ENCODE measurements around the gene SEPTIN10.
A peak's percentile ranks its signal among the peaks of the same experiment; 100 is the strongest.

SEPTIN10 gene

GRCh38 chr2:109563980-109564550, 49.7 kb downstream of the SEPTIN10 start:
- no peak overlapping the region for H3K4me3 ChIP-seq (ENCODE audit: low read depth, low read length)
- TF ChIP-seq CTCF (conservative IDR thresholded peaks at IDR 0.05; ENCODE audit: low read depth, low read length) = no peak
- DNase-seq (ENCODE audit: low read depth) = no peak

GRCh38 chr2:109563288-109563687, 50.5 kb downstream of the SEPTIN10 start:
- H3K4me3 ChIP-seq (ENCODE audit: low read depth, low read length) = no peak overlapping the region
- TF ChIP-seq CTCF (conservative IDR thresholded peaks at IDR 0.05; ENCODE audit: low read depth, low read length) = no peak
- no peak for DNase-seq (ENCODE audit: low read depth)

- no peak overlapping the region for H3K4me3 ChIP-seq (ENCODE audit: low read depth, low read length)
- DNase-seq (ENCODE audit: low read depth) = no peak
- no peak for TF ChIP-seq CTCF (conservative IDR thresholded peaks at IDR 0.05; ENCODE audit: low read depth, low read length)
These were observed 51.3 kb downstream of the SEPTIN10 start for GRCh38 chr2:109562421-109562820.

GRCh38 chr2:109560265-109560664, 53.5 kb downstream of the SEPTIN10 start:
- peak; percentile 35 for DNase-seq (ENCODE audit: low read depth)
- TF ChIP-seq CTCF (conservative IDR thresholded peaks at IDR 0.05; ENCODE audit: low read depth, low read length) = no peak
- no peak overlapping the region for H3K4me3 ChIP-seq (ENCODE audit: low read depth, low read length)

- H3K4me3 ChIP-seq (ENCODE audit: low read depth, low read length) = no peak overlapping the region
- DNase-seq (ENCODE audit: low read depth) = peak; percentile 85
- TF ChIP-seq CTCF (conservative IDR thresholded peaks at IDR 0.05; ENCODE audit: low read depth, low read length) = no peak
These were observed 55.5 kb downstream of the SEPTIN10 start for GRCh38 chr2:109558076-109558882.

- H3K4me3 ChIP-seq (ENCODE audit: low read depth, low read length) = no peak overlapping the region
- TF ChIP-seq CTCF (conservative IDR thresholded peaks at IDR 0.05; ENCODE audit: low read depth, low read length) = no peak
These were observed 56.5 kb downstream of the SEPTIN10 start for GRCh38 chr2:109557309-109557708.

More at GRCh38 chr2:109557309-109557708, 56.5 kb downstream of the SEPTIN10 start:
- no peak for DNase-seq (ENCODE audit: low read depth)
